SK-N-SH treated with all-trans-retinoic acid at 6 μM for 48 hours (cell line): ENCODE measurements around the gene ATF6.

Experiments
- ATAC-seq: fragments of 200-7000 bp; cut with Tn5 transposase; 3 replicates; pipeline ENCODE4 v1.9.1; 2020; ENCODE audit warnings: mild to moderate bottlenecking, moderate library complexity
- ARNTL ChIP-seq: fragments of 450-650 bp; formaldehyde crosslinking; IDR thresholded peaks from 2 replicates; pipeline ENCODE4 v1.5.0; 2020; ENCODE audit warnings: low read depth, mild to moderate bottlenecking, moderate library complexity, borderline replicate concordance
- CSDC2 ChIP-seq: fragments of 250-450 bp; sonication (Bioruptor Pico); IDR thresholded peaks from 2 replicates; pipeline ENCODE4 v1.5.0; 2020; ENCODE audit warnings: mild to moderate bottlenecking, moderate library complexity
- ESRRG ChIP-seq: fragments of 250-450 bp; sonication (Bioruptor Pico); IDR thresholded peaks from 2 replicates; pipeline ENCODE4 v1.6.1; 2021; ENCODE audit warnings: mild to moderate bottlenecking
- GLIS3 ChIP-seq: fragments of 250-450 bp; sonication (Bioruptor Pico); IDR thresholded peaks from 2 replicates; pipeline ENCODE4 v1.5.0; 2020; ENCODE audit warnings: mild to moderate bottlenecking, moderate library complexity
- ISL1 ChIP-seq: fragments of 250-450 bp; sonication (Bioruptor Pico); IDR thresholded peaks from 2 replicates; pipeline ENCODE4 v2.1.2; 2022; ENCODE audit warnings: mild to moderate bottlenecking, moderate library complexity
- OSR1 ChIP-seq: fragments of 250-450 bp; sonication (Bioruptor Pico); IDR thresholded peaks from 2 replicates; pipeline ENCODE4 v1.8.0; 2022; ENCODE audit warnings: moderate library complexity, mild to moderate bottlenecking, inconsistent platforms
- RARB ChIP-seq: fragments of 250-450 bp; sonication (Bioruptor Pico); IDR thresholded peaks from 2 replicates; pipeline ENCODE4 v1.8.0; 2021; ENCODE audit warnings: mild to moderate bottlenecking, moderate library complexity
- SNAI2 ChIP-seq: fragments of 250-450 bp; sonication (Bioruptor Pico); IDR thresholded peaks from 2 replicates; pipeline ENCODE4 v1.5.0; 2020; ENCODE audit warnings: mild to moderate bottlenecking, moderate library complexity
- TCF4 ChIP-seq: fragments of 250-450 bp; sonication (Bioruptor Pico); IDR thresholded peaks from 2 replicates; pipeline ENCODE4 v1.8.0; 2021; ENCODE audit warnings: mild to moderate bottlenecking, moderate library complexity, borderline replicate concordance
- TOX ChIP-seq: fragments of 250-450 bp; sonication (Bioruptor Pico); IDR thresholded peaks from 2 replicates; pipeline ENCODE4 v1.8.0; 2021; ENCODE audit warnings: mild to moderate bottlenecking, moderate library complexity, borderline replicate concordance
- ZC3H10 ChIP-seq: fragments of 250-450 bp; sonication (Bioruptor Pico); IDR thresholded peaks from 2 replicates; pipeline ENCODE4 v1.5.1; 2021; ENCODE audit warnings: mild to moderate bottlenecking, moderate library complexity
- ZFP3 ChIP-seq: fragments of 250-450 bp; sonication (Bioruptor Pico); IDR thresholded peaks from 2 replicates; pipeline ENCODE4 v1.5.0; 2020; ENCODE audit warnings: mild to moderate bottlenecking, moderate library complexity
- ZFP30 ChIP-seq: fragments of 450-650 bp; formaldehyde crosslinking; IDR thresholded peaks from 2 replicates; pipeline ENCODE4 v1.5.0; 2022; ENCODE audit warnings: mild to moderate bottlenecking, moderate library complexity
- ZNF565 ChIP-seq: fragments of 450-650 bp; formaldehyde crosslinking; conservative IDR thresholded peaks from 2 replicates; pipeline ENCODE4 v1.5.0; 2020; ENCODE audit warnings: low read depth, mild to moderate bottlenecking, moderate library complexity
- ZNF70 ChIP-seq: fragments of 450-650 bp; formaldehyde crosslinking; IDR thresholded peaks from 2 replicates; pipeline ENCODE4 v1.5.0; 2020; ENCODE audit warnings: mild to moderate bottlenecking, moderate library complexity
- ZNF8 ChIP-seq: fragments of 450-650 bp; formaldehyde crosslinking; IDR thresholded peaks from 2 replicates; pipeline ENCODE4 v1.5.0; 2020; ENCODE audit warnings: mild to moderate bottlenecking, moderate library complexity
- TF ChIP-seq, protein P1 (sequence below): fragments of 250-450 bp; sonication (Bioruptor Pico); IDR thresholded peaks from 2 replicates; pipeline ENCODE4 v1.5.1; 2020; ENCODE audit warnings: low read depth, mild to moderate bottlenecking, moderate library complexity
- TF ChIP-seq, protein P2 (sequence below): fragments of 250-450 bp; sonication (Bioruptor Pico); IDR thresholded peaks from 2 replicates; pipeline ENCODE4 v1.5.1; 2021; ENCODE audit warnings: mild to moderate bottlenecking, moderate library complexity
- TF ChIP-seq, protein P3 (sequence below): fragments of 250-450 bp; sonication (Bioruptor Pico); IDR thresholded peaks from 2 replicates; pipeline ENCODE4 v1.8.0; 2021; ENCODE audit warnings: low read depth, mild to moderate bottlenecking, moderate library complexity, borderline replicate concordance
- TF ChIP-seq, protein P4 (sequence below): fragments of 250-450 bp; sonication (Bioruptor Pico); IDR thresholded peaks from 2 replicates; pipeline ENCODE4 v1.8.0; 2020; ENCODE audit warnings: mild to moderate bottlenecking, moderate library complexity, borderline replicate concordance

ATF6 gene

GRCh38 chr1:161735837-161736236 lies 30.3 kb upstream of the ATF6 start (continued):
- TF ChIP-seq, protein P1, sequence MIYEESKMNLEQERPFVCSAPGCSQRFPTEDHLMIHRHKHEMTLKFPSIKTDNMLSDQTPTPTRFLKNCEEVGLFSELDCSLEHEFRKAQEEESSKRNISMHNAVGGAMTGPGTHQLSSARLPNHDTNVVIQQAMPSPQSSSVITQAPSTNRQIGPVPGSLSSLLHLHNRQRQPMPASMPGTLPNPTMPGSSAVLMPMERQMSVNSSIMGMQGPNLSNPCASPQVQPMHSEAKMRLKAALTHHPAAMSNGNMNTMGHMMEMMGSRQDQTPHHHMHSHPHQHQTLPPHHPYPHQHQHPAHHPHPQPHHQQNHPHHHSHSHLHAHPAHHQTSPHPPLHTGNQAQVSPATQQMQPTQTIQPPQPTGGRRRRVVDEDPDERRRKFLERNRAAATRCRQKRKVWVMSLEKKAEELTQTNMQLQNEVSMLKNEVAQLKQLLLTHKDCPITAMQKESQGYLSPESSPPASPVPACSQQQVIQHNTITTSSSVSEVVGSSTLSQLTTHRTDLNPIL (CRISPR knock-in tag) = no peak
- TF ChIP-seq TOX (CRISPR knock-in tag) (no peak), SNAI2 (CRISPR knock-in tag) (no peak), ZNF8 (CRISPR knock-in tag) (no peak), RARB (CRISPR knock-in tag) (no peak), ZNF70 (CRISPR knock-in tag) (no peak), ARNTL (no peak), CSDC2 (CRISPR knock-in tag) (no peak)
- TF ChIP-seq, protein P2, sequence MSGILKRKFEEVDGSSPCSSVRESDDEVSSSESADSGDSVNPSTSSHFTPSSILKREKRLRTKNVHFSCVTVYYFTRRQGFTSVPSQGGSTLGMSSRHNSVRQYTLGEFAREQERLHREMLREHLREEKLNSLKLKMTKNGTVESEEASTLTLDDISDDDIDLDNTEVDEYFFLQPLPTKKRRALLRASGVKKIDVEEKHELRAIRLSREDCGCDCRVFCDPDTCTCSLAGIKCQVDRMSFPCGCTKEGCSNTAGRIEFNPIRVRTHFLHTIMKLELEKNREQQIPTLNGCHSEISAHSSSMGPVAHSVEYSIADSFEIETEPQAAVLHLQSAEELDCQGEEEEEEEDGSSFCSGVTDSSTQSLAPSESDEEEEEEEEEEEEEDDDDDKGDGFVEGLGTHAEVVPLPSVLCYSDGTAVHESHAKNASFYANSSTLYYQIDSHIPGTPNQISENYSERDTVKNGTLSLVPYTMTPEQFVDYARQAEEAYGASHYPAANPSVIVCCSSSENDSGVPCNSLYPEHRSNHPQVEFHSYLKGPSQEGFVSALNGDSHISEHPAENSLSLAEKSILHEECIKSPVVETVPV (CRISPR knock-in tag) = no peak
- TF ChIP-seq, all 23 proteins: peak for 0

- TF ChIP-seq, protein P3, sequence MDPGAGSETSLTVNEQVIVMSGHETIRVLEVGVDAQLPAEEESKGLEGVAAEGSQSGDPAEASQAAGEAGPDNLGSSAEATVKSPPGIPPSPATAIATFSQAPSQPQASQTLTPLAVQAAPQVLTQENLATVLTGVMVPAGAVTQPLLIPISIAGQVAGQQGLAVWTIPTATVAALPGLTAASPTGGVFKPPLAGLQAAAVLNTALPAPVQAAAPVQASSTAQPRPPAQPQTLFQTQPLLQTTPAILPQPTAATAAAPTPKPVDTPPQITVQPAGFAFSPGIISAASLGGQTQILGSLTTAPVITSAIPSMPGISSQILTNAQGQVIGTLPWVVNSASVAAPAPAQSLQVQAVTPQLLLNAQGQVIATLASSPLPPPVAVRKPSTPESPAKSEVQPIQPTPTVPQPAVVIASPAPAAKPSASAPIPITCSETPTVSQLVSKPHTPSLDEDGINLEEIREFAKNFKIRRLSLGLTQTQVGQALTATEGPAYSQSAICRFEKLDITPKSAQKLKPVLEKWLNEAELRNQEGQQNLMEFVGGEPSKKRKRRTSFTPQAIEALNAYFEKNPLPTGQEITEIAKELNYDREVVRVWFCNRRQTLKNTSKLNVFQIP (CRISPR knock-in tag) = no peak
- TF ChIP-seq GLIS3 (no peak), OSR1 (CRISPR knock-in tag) (no peak), TCF4 (CRISPR knock-in tag) (no peak), CSDC2 (CRISPR knock-in tag) (no peak), SNAI2 (CRISPR knock-in tag) (no peak)
- TF ChIP-seq, protein P4, sequence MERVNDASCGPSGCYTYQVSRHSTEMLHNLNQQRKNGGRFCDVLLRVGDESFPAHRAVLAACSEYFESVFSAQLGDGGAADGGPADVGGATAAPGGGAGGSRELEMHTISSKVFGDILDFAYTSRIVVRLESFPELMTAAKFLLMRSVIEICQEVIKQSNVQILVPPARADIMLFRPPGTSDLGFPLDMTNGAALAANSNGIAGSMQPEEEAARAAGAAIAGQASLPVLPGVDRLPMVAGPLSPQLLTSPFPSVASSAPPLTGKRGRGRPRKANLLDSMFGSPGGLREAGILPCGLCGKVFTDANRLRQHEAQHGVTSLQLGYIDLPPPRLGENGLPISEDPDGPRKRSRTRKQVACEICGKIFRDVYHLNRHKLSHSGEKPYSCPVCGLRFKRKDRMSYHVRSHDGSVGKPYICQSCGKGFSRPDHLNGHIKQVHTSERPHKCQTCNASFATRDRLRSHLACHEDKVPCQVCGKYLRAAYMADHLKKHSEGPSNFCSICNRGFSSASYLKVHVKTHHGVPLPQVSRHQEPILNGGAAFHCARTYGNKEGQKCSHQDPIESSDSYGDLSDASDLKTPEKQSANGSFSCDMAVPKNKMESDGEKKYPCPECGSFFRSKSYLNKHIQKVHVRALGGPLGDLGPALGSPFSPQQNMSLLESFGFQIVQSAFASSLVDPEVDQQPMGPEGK (CRISPR knock-in tag) = no peak
- ATAC-seq = no peak
These were observed 29.7 kb upstream of the ATF6 start for GRCh38 chr1:161736335-161736969.

DNA sequence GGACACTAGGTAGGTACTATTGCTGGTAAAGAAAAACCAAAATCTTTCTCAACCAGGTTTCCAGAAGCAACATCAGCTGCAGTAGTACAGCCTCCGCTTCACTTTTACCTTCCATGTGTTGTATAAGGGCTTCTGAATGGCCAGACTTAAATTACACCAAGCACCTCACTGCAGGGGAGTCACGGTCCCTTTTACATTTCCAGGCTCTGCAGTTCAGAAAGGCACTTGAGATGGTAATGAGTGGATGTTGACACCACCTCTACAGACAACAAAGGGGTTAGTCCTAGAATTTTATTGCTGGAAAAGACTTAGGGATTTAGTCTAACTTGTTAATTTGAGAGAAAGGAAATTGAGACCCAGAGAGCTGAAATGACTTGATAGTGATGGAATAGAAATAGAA lies 28.5 kb upstream of the ATF6 start:
- TF ChIP-seq ISL1 = no peak
- no peak for TF ChIP-seq ZFP3 (CRISPR knock-in tag)
- TF ChIP-seq ZNF565 (CRISPR knock-in tag) = no peak
- no peak for TF ChIP-seq ZNF70 (CRISPR knock-in tag)
- TF ChIP-seq, protein P4 (CRISPR knock-in tag) = no peak
- TF ChIP-seq ZC3H10 (CRISPR knock-in tag) = no peak
- TF ChIP-seq, protein P3 (CRISPR knock-in tag) = no peak
- TF ChIP-seq, protein P1 (CRISPR knock-in tag) = no peak
- TF ChIP-seq RARB (CRISPR knock-in tag) = no peak
- no peak for TF ChIP-seq ZFP30 (CRISPR knock-in tag)
- TF ChIP-seq ARNTL = no peak
- TF ChIP-seq ESRRG = no peak
- no peak for ATAC-seq
